Fibroblast of gingiva (primary cell): ENCODE measurements around the gene EIF4A3.
A peak's percentile ranks its signal among the peaks of the same experiment; 100 is the strongest.
"Not testable (repeated sequence)": the region's sequence is repeated elsewhere in the genome, so short reads cannot be mapped to it uniquely, and the experiment has no call there.

Experiments
- DNase-seq: peaks from one replicate; pipeline ENCODE4 v3.0.0-alpha.2; 2011; ENCODE audit warnings: low read depth

EIF4A3 gene

DNA sequence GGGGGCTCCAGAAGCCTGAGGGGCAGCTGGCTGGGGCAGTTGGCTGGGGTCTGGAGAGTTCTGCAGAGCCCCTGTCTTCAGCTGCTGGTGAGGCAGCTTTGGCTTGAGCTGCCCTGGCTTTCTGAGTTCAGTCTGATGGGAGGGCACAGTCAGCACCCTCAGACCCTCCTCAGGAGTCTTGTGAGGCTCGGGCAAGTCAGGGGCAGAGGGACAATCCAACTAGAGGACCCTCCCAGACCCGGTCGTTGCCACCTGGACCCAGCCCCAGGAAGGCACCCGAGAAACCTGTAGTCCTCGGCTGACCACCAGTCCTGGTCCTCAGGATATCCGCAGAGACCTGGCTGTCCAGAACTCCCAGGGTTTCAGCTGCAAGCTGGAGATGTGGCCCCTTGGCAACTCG lies 24.8 kb upstream of the EIF4A3 start:
- DNase-seq: no peak

DNA sequence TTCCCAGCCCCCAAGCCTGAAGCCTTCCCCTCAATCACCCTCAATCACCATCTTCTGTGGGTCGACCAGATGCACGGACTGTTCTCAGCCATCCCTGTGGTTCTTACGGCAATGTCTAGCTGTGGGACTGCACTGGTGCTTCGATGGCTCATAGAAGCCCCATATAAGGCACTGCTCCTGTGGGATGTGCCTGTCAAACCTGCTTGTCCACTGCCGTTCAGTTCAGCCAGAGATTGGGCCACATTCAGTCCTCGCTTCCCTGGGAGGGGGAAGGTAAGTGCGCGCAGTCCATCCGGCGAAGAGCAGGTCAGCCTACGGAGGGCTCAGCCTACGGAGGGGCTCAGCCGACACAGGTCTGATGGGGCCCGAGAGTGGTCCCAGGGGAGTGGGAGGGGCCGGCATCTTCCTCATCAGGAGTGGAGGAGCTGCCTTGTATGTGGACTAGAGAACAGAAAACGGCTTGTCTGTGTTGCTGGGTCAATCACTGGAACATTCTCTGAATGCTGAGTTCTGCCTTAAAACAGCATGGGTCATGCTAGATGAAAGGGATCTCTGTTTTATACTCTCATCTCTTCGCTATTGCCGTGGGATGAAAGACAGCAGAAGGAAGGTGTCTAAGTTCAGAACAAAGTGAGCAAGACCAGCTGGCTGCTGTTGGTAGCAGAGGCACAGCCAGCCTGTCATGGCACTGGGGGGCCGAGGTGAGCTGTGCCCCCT lies 23.0 kb upstream of the EIF4A3 start, which contains the start of gene CARD14:
CARD14 (plus strand) TSS at position 247 of the 717 bp plus-strand sequence. CDS start 11,409 bp downstream, outside the sequence.
- DNase-seq: no peak

DNA sequence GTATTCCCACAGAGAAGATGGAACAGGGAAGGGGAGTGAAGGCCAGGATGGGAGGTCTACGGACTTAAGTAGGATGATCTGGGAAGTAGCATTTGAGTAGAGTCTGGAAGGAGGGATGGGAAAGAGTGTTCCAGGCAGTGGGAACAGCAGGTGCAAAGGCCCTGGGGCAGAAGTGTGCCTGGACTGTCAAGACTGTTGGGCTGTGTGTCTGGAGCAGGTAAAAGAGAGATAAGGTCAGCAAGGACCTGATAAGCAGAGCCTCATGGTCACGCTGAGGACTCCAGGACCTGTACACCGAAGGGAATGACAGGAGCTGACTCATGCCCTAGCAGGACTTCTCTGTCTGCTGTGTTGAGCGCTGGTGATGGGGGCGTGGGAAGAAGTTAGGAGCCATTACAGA lies 22.2 kb upstream of the EIF4A3 start:
- no peak for DNase-seq

DNA sequence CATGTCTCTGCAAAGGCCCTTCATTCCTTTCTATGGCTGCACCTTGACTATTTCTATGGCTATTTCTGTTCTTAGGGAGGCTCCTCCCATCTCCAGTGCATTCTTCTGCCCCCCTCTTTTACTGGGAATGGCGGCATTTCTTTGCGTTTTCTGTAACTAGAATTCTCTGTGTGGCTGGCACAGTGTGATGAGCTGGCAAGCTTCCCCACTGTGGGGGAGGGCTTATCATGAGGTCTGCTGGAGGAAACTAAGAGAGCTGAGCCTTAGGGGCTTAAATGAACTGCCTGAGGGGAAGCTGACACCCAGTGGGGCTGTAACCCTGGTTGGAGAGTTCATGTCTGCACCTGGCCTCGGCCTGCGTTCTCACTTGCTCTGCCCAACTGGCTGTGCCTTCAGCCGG lies 21.4 kb upstream of the EIF4A3 start:
- no peak for DNase-seq

DNA sequence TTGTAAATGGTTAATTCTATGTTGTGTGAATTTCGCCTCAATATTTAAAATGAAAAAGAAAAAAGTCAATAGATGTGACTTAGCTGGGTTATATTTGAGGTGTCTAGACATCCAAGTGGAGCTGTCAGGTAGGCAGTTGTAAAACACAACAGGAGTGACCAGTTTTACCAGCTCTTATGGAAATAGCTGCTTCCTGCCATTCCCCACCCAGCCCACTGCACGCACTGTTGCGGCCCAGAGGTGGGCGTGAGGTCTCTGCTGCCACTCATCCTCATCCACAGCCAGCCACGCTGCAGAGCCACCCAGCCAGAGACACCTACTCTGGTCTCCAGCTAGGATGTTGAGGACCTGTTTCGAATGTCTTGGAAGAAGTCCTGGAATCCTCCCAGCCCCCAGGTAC lies 19.5 kb upstream of the EIF4A3 start:
- DNase-seq: no peak

DNA sequence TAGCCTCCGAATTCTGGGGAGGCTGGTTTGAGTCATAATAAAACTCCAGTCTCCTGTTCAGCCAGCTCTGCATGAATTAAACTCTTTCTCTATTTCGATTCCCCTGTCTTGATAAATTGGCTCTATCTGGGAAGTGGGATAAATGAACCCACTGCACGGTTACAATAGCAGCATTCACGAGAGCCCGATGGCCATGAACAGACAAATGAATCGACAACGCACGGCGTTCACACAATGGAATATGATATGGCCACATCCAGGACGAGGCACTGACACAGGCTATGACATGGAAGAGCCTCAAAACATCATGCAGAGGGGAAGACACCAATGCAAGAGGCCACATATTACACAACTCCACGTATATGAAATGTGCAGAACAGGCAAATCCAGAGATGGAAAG lies 17.3 kb upstream of the EIF4A3 start:
- no peak for DNase-seq

DNA sequence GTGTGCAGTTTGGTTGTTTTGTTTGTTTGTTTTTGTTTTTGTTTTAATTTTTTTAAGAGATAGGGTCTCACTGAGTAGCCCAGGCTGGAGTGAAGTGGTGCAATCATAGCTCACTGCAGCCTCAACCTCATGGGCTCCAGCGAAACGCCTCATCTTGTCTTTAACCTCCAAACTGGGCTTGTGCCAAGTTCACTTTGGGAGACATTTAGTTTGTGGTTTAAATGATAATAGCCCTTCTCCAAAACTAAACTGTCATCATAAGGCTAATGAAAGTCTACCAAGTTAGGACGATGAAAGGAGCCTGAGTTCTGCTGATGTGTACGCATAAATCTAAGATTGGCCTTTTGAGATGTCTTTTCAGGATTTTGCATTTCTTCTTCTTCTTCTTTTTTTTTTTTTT lies 16.4 kb upstream of the EIF4A3 start:
- DNase-seq: no peak

DNA sequence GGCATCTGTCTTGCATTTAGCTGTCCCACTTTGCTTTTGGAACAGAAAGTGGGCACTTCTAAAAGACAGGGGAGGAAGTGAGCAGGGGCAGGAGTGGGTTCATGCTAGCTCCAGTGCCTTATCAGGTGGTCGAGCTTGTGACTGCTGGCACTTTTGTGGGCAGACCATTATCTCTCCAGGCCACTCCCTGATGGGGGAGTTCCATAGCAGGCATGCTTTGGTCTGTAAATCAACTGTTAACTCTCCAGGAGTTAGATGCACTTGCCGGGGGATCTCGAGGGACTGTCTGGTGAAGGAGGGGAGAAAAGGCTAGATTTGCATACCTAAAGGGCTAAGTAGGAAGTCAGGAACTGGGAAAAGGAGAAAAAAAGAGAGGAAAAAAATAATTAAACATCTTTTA lies 13.6 kb upstream of the EIF4A3 start:
- no peak for DNase-seq

DNA sequence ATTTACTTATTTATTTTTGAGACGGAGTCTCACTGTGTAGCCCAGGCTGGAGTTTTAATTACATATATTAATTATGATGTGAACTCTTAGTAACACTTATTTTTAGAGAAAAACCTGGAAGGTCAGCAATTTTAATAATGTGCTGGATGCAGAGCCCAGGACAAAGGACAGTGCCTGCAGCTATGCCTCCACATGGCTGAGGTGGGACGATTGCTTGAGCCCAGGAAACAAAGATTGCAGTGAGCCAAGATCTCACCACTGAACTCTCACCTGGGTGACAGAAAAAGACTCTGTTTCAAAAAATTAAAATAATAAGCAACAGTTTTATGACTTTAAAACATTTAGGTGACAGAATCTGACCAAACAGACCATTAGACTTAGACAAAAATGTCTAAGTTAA lies 11.9 kb upstream of the EIF4A3 start:
- DNase-seq: no peak

DNA sequence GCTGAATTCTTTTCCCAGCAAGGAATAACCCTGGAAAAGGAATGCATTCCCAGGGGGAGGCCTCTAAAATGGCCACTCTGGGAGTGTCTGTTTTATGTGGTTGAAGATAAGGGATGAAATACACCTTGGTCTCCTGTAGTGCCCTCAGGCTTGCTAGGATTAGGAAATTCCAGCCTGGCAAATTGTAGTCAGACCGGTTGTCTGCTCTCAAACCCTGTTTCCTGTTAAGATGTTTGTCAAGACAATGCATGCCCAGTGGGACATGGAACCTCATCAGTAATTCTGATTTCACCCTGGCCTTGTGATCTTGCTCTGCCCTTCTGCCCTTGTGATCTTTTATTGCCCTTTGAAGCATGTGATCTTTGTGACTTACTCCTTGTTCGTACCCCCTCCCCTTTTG lies 8.7 kb upstream of the EIF4A3 start:
- DNase-seq: not testable (repeated sequence)

DNA sequence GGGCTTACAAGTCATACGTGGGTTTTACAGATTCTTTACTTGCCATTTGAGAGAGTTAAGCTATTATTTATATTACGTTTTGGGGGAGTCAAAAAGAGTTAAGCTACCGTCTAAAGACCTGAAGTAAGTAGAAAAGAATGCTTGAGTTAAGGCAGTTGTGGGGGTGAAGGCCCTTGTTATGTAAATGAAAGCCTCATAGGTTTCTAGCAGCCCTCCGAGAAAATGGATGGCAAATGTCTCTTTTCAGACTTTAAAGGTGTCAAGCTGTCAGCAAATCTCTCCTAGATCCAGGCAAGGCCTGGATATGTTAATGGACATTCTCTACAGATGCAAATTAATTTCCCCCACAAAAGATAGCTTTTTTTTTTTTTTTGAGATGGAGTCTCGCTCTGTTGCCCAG lies 7.2 kb upstream of the EIF4A3 start:
- DNase-seq: no peak

DNA sequence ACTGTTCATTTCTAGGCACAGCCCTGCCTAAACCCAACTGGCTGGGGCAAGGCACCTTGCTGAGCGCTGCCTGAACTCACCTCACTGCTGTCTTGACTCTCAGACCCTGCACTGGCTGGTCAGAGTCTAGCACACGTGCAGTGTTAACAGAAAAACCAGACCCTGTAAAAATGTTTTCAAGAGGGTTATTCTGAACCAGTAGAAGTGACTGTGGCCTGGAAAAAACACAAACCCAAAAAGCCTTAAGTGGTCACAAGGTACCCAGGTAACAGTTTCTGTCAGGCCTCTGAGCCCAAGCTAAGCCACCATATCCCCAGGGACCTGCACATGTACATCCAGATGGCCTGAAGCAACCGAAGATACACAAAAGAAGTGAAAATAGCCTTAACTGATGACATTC lies 6.1 kb upstream of the EIF4A3 start:
- no peak for DNase-seq

DNA sequence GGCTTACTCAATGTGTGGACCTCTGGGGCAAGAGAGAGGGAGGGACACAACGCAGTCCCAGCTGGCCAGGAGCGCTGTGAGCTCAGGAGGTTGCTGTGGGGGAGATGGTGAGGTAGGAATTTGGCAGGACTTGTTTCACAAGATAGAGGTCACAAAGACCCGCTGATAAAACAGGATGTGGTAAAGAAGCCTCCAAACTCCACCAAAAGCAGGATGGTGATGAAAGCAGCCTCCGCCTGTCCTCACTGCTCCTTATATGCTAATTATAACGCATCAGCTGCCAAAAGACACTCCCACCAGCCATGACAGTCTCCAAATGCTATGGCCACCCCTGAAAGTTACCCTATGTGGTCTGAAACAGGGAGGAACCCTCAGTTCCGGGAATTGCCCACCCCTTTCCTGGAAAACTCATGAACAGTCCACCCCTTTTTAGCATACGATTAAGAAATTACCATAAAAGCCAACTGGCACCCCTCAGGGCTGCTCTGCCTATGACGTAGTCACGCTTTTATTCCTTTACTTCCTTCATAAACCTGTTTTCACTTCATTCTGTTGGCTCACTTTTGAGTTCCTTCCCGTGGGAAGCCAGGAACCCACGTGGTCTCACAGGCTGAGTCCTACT lies 5.3 kb upstream of the EIF4A3 start:
- DNase-seq: peak; percentile 29

DNA sequence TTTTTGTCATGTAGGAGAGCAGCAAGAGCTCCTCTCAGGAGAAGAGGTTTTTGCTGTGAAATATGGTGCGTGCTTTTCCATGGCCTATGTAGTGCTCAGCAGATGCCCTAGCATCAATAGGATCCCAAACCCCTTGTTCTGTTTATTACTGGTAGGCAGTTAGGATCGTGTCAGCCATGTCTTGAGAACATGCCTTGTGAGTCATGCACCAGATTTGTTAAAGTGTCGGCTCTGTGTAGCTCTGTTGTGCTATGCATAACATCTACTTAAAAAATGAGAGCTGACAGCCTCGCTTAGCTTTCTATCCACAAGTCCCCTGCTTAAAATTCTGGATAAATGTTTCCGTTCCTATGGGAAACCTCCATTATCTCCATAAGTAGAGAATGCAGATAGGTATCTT lies 4.4 kb upstream of the EIF4A3 start:
- peak; percentile 46 for DNase-seq

DNA sequence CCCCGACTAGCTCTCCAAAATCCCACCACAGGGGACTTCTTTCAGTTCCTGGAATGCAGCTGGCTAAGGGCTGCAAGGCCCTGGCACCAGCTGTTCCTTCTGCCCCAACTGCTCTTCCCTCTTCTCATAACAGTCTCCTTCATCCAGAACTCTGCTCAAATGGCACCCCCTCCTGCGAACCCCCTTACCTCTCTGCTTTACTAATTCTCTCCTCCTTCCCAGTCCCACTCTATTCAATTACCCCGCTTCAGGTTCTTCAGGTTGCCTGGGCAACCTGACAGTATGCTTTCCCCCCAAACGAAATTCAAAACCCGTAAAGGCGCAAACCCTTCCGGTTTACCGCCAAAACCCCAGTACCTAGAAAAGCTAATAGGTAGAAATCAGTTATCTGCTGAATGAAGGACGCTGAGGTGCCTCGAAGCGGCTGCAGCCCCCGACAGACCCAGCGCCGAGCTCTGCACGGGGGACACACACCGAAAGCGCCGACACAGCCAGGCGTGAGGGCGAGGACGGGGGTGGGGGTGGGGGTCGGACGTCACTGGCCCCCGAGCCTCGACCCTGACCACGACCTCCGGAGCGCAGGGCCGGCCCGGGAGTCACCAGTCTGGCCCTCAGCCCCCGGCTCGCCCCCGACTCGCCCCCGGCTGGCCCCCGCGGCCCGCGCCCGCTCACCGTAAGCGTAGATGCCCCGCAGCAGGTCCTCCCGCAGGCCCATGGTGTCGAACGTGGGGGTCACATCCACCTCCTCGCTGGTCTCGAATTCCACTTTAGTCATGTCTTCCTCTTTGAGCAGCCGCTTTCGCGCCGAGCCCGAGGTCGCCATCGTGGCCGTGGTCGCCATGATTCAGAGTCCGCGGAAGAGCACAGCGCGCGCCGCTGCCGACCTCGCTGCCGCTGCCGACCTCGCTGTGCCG lies 550 bp downstream of the EIF4A3 start:
- DNase-seq: no peak

DNA sequence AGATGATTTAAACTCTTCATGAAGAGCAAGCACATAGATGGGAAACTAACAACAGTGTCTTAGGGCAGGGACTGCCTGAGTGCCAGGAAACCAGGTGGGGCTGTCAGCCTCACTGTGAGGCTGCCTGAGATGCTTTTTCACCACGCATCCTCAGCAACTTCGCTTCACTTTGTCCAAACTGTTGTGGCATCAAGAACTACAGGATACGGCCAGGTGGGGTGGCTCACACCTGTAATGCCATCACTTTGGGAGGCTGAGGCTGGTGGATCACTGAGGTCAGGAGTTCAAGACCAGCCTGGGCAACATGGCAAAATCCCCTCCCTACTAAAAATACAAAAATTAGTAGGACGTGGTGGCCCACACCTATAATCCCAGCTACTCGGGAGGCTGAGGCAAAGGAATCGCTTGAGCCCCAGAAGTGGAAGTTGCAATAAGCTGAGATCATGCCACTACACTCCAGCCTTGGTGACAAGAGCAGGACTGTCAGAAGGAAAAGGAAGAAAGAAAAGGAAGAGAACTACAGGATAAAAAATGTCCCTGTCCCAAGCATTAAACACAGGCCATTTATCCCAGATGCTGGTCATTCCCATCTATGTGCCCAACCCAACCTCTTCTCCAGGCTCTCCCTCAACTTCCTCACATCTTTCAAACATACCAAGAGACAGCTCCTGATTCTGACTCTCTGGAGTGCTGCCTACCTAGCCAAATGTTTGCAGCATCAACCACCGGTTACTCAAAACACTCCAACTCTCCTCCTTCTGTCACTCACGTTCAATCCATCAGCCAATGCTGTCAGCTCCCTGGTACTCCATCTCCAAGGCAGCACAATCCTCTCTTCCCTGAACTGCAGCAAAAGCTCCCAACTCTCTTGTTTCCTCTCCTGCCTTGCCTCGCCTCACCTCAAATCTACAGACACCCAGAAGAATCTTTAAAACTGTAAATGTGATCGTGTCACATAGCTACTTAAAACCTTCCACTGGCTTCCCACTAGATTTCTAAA lies 1.6 kb downstream of the EIF4A3 start:
- no peak for DNase-seq

DNA sequence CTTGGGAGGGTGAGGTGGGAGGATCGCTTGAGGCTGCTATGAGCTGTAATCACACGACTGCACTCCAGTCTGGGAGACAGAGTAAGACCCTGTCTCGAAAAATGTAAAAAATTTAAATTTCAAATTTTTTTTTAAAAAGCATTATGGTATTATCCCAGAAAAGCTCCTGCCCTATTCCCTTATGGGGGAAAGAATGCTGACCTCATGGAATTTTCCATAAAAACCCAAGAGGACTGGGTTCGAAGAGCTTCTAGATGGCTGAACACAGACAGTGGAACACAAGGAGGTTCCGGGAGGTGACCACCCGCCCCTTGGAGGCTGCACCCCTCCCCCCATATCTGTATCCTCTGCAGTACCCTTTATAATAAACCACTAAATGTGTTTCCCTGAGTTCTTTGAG lies 4.0 kb downstream of the EIF4A3 start:
- no peak for DNase-seq

DNA sequence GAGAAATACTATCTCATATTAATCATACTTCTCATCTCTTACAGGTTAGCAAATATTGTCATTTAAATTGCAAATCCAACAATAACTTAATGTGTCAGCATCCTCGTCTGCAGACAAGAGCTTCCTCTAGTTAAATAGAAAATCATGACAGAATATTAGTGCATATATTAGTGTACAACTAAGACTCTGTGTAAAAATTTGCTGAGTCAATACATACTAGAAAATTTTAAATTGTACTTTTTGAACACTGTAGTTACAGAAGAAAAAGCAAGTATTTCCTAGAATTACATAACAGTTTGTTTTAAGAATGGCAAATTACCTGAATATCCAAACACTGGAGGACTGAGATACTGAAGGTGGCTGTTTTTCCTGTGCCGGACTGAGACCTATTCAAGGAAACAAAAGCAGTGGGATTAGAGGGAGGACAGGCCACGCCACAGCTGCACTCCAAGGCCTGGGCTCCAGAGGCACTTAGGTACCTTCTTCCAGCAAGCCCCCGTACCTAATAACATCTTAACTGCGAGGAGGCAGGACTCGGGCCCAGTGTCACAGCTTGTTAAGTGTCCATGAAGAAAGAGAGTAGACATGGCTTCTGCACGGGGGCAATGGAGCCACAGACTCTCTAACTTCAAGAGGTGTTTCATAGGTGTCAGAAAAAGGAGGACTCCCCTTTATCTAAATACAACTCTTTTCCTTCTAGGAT lies 5.3 kb downstream of the EIF4A3 start:
- no peak for DNase-seq

DNA sequence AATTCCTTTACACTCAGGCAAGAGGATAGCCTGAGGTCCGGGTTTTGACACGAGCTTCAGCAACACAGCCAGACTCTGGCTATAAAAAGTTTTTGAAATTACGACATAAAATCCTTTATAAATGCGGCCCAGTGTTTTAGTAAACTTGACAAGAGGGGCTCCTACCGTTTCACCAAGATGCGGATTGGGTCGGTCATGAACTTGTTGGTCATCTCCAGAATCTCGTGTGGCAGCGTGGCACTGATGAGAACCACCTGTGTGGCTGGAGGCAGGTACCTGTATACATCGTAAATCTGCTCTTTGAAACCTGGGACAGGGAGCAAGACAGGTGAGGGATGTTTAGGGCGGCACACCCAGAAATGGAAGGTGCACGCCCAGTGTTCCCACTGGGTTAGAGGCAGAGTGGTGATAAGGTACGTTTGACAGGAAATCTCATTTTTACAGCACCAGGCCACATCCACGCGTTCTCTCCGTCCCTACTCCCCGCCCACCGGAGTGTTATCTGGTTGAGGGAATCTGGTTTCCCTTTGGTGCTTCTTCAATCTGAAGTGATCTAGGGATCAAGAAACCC lies 8.0 kb downstream of the EIF4A3 start:
- no peak for DNase-seq

DNA sequence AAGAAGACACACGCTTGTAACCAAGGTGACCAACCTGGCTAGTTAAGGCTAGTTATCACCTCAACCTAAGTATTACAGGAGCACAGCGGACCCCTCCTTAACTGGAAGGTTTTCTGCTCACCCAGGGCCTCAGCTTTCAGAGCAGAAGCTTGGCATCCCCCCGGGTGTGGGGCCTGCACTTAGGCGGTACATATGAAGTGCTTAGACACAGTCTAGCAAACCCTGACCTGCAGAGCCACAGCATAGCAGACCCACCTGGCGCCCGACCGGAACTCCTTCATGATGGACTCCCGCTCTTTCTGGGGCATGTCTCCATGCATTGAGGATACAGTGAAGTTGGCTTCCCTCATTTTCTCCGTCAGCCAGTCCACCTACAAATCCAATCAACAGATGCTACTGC lies 9.8 kb downstream of the EIF4A3 start:
- no peak for DNase-seq

DNA sequence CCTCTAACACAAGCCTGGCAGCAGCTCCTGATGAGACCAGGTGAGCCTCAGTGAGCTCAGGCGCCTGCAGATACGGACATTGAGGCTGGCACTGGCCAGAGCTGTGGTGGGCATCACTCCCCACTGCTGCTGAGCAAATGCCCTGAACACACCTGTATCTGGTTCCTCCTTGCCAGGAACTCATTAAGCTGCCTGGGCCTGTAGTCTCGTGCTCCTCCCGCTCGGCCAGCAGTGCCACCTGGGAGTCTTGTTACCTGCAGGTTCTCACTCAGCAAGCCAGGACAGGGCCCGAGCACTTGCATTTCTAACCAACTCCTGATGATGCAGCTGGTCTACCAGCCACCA lies 13.3 kb downstream of the EIF4A3 start:
- DNase-seq: no peak
